Measurements from ENCODE around the gene IPPK.
A peak's percentile ranks its signal among the peaks of the same experiment; 100 is the strongest.

The IPPK gene, protein sequence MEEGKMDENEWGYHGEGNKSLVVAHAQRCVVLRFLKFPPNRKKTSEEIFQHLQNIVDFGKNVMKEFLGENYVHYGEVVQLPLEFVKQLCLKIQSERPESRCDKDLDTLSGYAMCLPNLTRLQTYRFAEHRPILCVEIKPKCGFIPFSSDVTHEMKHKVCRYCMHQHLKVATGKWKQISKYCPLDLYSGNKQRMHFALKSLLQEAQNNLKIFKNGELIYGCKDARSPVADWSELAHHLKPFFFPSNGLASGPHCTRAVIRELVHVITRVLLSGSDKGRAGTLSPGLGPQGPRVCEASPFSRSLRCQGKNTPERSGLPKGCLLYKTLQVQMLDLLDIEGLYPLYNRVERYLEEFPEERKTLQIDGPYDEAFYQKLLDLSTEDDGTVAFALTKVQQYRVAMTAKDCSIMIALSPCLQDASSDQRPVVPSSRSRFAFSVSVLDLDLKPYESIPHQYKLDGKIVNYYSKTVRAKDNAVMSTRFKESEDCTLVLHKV

DNA sequence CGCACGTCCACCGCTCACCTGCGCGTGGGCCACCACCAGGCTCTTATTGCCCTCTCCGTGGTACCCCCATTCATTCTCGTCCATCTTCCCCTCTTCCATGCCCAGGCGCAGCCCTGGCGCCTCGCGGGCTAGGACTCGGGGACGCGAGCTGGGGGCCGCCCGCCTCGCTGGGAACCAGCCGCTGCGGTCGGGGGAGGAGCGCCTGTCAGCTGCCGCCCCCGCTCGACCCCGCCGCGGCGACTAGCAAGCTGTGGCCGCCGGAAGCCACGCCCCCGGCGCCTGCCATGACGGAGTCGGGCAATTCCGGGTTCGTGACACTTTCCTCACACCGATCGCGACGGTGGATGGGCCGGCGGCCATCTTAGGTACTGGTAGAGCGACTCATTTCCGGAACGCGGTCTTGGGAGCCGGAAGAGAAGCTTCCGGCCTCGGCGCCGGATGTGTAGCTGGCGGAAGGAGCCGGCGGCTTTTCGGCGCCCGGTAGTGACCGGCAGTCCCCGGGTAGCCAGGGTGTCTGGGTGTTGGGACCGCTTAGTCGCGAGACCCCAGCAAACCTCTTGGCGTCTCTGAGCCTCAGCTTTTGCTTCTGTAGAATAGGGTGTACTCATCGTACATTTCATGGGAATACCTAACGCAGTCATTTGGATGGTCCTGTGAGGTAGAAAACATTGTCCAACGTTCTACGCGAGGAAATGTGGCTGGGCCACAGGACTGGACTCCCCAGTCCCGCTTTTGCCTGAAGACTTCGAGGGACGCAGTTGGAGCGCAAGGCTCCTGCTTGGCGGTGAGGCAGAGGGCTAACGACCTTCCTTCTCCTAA is at the start of gene IPPK:
Gene IPPK (minus strand): TSS at position 242 of the 819 bp plus-strand sequence. CDS start 143 bp downstream, at position 99.
- peak; percentile 99 for DNase-seq (ENCODE audit: low spot score)

DNA sequence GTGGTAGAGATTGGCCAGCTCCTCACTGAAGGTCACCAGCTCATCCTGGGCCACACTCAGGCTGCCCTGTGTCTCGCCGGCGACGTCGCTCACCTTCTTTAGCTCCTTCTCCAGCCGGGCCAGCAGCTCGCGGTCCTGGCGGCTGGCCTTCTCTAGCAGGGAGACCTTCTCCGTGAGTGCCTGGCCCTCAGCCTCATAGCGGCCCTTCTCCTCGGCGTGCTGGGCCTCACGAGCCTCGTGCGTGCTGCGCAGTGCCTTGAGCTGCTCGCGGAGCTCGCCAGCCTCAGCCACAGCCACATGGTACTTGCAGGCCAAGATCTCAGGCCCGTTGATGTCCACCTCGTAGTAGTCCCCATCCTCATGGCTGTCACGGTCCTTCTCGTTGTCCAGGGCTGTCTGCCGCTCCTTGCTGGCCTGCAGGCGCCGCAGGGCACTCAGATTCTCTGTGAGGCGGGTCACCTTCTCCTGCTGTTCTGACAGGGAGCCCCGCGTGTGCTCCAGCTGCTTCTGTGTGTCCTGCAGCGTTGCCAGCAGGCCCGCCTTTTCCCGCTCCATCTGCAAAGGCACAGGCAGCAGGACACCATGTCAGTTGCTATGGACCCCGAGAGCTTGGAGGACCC is 49.2 kb upstream of the IPPK start:
- no peak for DNase-seq (ENCODE audit: low spot score)

DNA sequence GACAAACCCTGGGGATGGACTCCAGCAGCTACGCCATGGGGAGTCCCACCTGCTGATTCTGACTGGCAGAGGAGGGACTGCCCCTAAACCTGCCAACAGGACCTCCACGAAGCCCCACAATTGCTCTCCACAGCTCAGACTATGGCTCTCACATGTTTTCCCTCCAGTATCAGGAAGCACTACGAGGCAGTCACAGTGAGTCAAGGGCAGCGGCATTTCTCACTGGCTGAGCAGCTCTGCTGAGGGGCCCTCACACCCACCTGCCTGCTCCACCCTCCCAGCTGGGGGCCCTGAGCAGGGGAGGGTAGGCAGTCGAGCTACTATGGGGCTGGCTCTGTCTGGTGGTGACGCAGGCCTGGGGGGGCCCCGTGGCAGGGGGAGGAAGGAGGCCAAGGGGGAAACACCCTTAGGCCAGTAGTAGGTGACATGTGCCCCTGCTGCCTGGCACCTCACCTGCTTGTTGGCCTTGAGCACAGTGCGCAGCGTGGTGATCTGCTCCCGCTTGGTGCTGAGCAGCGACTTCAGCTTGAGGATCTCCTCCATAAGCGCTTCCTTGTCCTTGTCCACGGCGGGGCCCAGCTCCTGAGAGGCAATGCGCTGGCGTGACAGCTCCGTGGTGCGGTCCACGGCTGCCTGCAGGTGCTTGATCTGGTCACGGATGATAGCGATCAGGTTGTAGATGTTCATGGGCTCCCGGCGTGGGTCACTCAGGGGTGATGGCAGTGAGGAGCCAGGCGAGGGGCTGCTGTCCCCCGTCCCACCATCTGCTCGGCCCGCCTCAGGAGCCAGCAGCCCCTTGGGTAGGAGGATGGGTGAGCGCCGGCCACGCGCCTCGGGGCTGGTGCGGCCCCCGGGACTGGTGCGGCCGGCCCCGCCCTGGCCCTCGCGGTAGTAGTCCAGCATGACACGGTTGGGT is 48.4 kb upstream of the IPPK start:
- no peak for DNase-seq (ENCODE audit: low spot score)

DNA sequence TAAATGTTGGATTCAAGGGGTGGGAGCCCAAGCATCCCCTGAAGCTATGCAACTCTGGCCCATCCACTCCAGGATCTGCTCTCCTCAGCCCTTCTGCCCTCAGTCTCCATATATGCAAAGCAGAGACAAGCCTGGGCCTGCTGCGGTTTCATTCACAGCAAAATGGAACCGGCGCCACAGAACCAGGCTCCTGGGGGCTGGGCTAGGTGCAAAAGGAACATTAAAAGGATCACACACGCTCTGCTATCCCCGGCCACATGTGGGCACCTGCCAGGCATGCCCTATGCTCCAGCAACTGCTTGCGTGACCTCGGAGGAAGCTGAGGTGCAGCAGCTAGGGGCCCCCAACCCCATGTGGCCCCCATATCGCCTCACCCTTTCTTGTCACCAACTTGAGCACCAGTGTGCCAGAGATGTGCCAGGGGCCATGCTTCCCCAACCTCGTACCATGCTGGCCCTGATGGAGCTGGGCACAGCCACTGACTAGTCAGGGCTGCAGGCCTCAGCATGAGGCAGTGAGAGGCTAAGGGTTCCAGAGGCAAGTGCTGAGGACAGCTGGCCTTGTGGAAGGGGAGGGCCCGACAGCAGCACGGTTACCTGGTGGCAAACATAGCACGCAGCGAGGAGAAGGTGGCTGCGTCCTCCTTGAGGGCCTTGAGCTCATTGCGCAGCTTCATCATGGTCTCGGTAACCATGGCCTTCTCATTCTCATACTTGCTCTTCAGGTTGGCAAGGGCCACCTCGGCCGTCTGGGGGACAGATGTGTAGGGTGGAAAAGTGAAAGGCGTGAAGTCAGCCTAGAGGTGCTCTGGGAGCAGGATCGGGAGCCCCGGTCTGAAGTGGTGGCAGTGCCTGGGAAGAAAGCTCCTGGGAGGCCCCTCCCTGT is 47.5 kb upstream of the IPPK start:
- no peak for DNase-seq (ENCODE audit: low spot score)

DNA sequence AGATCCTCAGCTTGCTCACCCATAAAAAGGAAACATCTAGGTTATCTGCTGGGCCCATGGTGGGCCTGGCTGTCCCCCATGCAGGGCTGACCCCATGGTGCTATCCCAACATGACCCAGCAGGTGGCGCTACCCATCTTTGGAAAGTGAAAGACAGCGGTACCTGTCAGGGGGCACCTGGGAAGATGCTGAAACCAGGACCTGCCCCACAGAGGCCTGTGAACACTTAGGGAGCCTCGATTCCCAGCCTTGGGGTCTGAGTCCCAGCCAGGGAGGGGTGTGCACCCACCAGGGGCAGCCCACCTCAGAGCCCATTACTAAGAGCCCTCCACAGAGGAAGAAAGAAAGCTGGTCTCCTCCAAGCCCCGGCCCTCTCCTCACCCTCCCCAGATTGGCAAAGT is 46.6 kb upstream of the IPPK start:
- peak; percentile 80 for DNase-seq (ENCODE audit: low spot score)

DNA sequence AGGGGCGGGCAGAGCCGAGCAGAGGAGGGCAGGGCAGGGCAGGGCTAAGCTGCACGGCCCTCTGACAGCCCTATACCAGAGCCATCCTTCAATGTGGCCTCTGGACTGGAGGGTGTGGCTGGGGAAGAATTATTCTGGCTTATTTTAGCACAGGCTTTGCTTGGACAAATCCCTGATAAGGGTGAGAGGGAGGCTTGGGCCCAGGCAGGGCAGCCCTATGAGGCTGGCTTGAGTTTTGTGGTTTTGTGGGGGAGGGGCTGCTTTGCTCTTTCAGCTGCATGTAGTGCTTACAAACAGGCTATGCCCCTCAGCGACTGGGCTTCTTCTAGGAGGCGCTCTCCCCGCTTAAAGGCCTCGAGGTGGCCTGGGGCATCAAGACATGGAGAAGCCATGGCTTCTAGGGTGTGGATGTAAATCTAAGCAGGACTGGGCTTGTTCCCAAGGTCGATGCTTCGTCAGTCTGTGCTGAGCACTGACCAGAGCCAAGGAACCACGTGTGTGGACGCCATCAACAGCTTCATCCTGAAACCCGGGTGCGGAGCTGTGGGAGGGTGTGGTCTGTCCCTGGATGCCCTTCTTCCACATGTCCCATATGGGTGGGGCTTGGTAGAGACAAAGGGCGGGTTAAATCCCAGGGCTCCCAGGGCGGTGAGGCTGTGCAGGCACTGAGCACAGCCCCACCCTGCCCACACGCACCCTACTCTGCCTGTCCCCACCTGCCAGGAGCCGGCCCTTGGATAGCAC is 45.7 kb upstream of the IPPK start:
- DNase-seq (ENCODE audit: low spot score): no peak

DNA sequence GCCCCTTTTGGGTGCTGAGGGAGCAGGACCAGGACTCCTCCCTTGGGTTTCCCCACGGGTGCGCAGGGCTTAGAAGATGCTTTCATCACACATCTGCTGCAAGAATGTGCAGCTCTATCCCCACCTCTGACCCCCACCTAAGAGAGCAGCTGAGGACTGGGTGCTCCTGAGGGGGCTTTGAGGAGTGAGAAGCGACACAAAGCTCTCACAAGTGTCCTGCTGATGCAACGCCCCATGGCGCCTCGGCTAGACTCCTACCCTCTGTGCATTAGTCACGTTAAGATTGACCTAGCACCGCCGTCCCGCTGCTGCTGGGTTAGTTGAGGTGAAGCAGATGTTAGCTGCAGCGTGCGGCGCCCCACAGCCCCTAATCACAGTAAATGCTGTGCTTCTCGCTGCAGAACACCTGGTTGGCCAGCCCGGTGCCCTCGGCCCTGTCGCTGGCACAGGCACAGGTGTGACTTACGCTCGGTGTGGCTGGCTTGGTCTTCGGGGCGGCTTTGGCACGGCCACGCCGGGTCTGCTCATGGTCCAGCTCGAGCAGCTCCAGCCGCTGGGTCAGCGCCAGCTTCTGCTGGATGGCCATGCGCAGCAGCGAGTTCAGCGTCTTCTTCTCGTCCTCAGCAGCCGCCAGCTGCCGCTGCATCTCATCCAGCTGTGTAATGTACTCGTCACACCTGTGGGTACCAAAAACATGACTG is 45.0 kb upstream of the IPPK start:
- DNase-seq (ENCODE audit: low spot score): no peak

DNA sequence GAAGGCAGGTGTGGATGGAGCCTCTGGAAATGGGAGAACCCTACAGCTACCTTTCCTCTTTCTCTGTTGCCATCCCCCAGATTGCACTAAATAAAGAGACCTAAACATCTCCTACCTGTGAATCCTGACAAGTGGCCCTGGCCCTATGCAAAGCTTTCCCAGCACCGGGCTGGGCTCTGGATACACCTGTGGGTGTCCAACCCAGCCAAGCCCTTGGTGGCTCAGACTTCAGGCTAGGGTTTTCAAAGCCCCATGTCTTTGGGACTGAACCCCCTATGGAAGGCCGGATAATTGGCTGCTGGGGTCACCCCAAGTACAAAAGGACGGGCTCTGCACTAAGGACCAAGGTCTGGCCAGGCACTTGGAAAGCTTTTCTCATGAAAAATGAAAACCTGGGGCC is 44.1 kb upstream of the IPPK start:
- no peak for DNase-seq (ENCODE audit: low spot score)

DNA sequence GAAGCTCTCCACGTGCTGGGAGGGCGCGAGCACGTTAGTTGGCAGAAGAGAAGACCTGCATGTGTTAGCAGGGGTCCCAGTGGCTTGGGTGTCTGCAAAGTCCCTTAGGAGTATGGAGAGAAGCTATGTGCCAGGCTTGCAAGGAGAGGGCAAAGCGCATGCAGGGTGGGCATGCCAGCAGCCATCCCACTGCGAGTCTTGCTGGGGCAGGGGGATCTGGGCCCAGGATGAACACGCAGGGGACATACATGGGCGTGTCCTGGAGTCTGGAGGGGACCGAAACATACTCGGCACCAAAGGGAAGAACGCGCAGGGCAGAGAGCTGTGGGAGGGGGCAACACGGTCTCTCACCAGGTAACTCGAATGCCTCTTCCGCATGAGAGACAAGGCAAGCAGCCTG is 43.6 kb upstream of the IPPK start:
- no peak for DNase-seq (ENCODE audit: low spot score)

DNA sequence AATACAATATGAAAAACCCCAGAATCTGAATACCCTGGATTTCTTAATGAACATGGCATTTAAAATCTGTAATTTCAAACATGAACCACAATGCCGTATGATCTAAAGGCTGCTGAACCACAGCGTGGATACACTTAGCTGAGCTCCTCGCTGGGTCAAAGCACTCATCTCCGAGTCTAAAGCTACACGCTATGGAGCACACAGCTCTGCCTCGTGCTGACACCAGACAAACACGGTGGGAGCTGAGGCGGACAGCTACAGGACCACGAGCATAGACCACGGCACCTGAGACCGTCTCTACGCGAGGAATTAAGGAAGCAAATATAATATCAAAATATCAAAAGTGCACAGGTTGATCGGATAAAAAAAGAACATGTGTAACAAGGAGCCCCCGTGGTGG is 42.8 kb upstream of the IPPK start:
- no peak for DNase-seq (ENCODE audit: low spot score)

DNA sequence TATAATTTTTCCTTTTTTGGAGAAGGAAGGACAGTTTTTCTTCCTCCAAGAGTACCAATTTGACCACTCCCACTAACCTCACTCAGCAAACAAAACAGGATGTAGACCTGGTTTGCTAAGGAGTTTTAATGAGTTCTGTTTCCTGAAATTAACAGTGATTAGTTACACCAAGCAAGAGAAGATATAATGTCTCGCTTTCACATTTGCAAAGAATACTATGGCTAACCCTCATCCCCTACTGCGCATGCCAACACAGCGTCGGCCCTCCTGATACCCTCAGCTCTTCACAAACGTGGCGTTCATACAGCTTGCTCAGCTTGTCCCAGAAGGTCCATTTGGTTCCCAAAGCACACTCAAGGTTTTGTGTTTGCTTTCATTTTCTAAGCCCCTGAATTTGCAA is 41.9 kb upstream of the IPPK start:
- no peak for DNase-seq (ENCODE audit: low spot score)

DNA sequence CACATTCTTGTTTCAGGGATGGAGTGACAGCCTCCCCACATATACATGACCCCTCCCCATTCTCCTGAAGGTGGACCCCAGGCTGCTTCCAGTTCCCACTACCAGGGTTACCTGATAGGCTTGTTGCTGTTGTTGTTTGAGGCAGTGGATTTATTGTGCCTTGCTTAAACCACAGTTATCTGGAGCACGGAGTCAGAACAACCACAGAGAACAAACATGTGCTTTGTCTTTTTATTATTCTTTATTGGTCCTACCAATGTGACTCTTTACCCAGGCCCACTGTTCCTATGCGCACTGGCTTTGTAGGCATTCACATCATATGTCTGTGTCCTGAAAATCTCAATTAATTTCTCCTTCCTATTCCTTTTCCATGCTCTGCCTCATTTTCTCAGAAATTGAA is 41.2 kb upstream of the IPPK start:
- no peak for DNase-seq (ENCODE audit: low spot score)

DNA sequence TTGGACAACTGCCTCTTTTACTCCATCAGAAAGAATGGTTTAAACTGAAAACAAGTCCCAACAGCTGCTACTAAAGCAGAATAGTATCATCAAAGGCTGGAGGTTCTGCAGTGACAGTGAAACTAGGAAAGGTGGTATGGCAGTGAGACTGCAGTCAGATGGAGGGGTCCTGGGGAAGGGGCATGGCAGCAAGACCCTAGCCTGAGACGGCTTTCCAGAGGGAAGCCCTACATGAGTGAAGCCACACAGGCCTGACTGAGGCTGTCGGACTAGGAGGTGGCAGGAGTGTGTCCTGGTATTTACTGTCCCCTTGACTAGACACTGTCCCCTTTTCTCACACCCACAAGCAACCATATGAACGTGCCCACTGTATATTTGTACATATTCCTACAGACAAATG is 40.4 kb upstream of the IPPK start:
- no peak for DNase-seq (ENCODE audit: low spot score)

DNA sequence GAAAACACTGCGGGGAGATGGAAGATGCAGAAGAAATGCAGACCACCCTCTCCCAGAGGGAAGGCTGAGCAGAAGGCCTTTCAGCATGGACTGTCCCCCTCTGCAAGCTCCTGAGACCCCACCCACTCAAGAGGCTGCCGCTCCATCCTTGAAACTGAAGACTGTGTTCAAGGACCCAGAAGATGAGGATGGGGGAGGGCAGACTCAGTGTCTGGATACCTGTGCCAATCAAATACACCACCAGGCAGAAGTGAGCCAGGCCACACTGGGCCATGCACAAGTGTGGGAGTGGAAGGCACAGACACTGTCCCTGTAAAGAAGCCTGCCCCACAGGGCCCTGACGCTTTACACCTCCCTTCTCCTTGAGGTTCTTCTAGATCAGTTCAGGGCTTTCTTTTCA is 40.0 kb upstream of the IPPK start:
- DNase-seq (ENCODE audit: low spot score): no peak

DNA sequence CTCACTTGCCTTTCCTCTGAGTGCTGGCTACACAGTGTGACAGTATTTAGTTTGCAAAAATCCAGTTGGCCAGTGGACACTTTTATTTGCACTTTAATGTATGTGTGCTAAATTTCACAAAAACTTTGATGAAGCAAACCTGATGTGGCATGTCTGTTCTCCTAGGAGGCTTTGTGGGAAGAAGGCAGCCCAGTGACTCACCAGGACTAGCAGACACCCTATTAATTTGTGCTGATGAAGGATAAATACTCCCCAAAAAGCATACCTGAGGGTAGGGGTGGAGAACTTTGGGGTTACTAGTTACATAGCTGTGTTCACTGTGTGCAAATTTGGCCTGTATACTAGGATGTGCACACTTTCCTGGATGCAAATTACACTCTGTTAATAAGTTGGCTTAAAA is 39.3 kb upstream of the IPPK start:
- DNase-seq (ENCODE audit: low spot score): no peak

DNA sequence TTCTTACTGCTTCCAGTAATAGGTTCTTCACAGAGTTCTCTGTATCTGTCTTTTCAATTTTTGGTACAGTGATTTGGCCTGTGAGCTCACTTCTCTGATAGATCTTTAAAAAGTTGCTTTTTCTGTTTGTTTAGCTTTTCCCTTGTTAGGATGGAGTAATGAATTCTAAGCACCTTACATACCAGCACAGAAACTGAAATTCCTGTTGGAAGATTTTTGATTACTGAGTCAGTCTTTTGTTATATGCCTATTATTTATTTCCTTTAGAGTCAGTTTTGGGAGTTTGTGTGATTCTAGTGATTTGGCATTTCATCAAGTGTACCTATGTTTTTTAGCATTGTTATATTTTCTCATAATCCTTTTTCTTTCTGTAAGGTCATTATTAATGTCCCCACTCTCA is 37.6 kb upstream of the IPPK start:
- DNase-seq (ENCODE audit: low spot score): no peak

DNA sequence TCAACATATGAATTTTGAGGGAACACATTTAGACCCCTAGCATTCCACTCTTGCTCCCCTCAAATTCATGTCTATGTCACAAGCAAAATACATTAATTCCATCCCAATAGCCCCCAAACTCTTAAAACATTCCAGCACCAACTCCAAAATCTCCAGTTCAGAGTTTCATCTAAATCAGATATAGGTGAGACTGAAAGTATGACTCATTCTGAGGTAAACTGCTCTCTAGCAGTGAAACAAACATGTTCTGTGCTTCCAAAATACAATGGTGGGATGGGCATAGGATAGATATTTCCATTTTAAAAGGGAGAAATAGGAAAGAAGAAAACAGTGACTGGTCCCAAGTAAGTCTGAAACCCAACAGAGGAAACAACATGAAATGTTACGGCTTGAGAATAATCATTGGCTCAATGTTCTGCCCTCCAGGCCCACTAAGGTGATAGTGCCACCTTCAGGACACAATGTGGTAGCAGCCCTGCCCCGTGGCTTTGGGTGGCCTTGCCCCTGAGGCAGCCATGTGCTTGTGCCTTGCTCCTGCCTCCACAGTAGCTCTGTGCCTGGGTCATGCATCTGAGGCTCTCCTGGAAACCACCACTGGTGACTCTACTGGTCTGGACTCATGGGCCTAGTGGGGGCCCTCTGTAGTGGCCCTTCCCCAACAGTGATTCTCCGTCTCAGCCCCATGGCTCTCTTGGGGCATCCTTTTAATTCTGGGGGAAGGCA is 36.4 kb upstream of the IPPK start:
- no peak for DNase-seq (ENCODE audit: low spot score)

DNA sequence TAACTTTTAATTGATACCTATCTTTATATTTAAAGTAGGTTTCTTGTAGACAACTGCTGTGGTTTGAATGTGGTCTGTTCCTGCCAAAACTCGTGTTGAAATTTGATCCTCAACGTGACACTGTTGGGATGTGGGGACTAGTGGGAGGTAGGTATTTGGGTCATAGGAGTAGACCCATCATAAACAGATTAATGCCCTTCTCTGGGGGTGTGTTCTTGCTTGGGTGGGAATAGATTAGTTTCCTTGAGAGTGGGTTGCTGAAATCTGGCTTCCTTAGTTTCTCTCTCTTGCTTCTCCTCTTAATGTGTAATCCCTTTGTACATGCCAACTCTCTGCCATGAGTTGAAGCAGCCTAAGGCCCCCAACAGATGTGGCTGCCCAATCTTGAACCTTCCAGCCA is 34.6 kb upstream of the IPPK start:
- DNase-seq (ENCODE audit: low spot score): no peak

DNA sequence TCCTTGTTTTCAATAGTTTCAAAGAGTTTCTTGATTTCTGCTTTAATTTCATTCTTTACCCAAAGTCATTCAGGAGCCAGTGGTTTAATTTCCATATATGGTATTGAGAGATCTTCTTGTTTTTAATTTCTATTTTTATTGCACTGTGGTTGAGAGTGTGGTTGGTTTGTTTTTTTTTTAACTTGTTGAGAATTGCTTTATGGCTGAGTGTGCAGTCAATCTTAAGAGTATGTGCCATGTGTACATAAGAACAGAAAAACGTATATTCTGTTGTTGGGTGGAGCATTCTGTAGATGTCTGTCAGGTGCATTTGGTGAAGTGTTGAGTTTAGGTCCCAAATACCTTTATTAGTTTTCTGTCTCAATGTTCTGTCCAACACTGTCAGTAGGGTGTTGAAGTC is 26.7 kb upstream of the IPPK start:
- no peak for DNase-seq (ENCODE audit: low spot score)

Data from GM03348 (cell line).